ENCODE measurements around the gene SFMBT1. TPM values are rescaled to one million over a fixed set of nuclear protein-coding genes. Genes with fewer than 3 reads are reported as not detected.

Gene SFMBT1
- total RNA-seq, 1 donor from 2014 or later: 4.1 TPM

GRCh38 chr3:52925405-52926313, 120.2 kb downstream of the SFMBT1 start:
- no peak for DNase-seq (ENCODE audit: extremely low read depth, low read depth, low spot score)

- no peak for DNase-seq (ENCODE audit: extremely low read depth, low read depth, low spot score)
Measured at GRCh38 chr3:52923963-52924362, 121.9 kb downstream of the SFMBT1 start.

GRCh38 chr3:52920841-52921240, 125.0 kb downstream of the SFMBT1 start:
- DNase-seq (ENCODE audit: extremely low read depth, low read depth, low spot score): no peak

GRCh38 chr3:52917044-52917443, 128.8 kb downstream of the SFMBT1 start:
- DNase-seq (ENCODE audit: extremely low read depth, low read depth, low spot score): no peak

GRCh38 chr3:52915294-52915693, 130.6 kb downstream of the SFMBT1 start:
- DNase-seq (ENCODE audit: extremely low read depth, low read depth, low spot score): no peak

GRCh38 chr3:52912885-52913731, 132.8 kb downstream of the SFMBT1 start:
- DNase-seq (ENCODE audit: extremely low read depth, low read depth, low spot score): no peak

- DNase-seq (ENCODE audit: extremely low read depth, low read depth, low spot score): no peak
Measured at GRCh38 chr3:52910823-52911222, 135.1 kb downstream of the SFMBT1 start.

- no peak for DNase-seq (ENCODE audit: extremely low read depth, low read depth, low spot score)
Measured at GRCh38 chr3:52907497-52907896, 138.4 kb downstream of the SFMBT1 start.

- DNase-seq (ENCODE audit: extremely low read depth, low read depth, low spot score): no peak
Measured at GRCh38 chr3:52904552-52904951, 141.3 kb downstream of the SFMBT1 start.

- no peak for DNase-seq (ENCODE audit: extremely low read depth, low read depth, low spot score)
Measured at GRCh38 chr3:52904000-52904399, 141.9 kb downstream of the SFMBT1 start.

- no peak for DNase-seq (ENCODE audit: extremely low read depth, low read depth, low spot score)
Measured at GRCh38 chr3:52897130-52898122, 148.4 kb downstream of the SFMBT1 start, which contains the start of gene STIMATE. TSS of gene STIMATE (minus strand) at chr3:52897548. CDS start at chr3:52897450, 98 bp downstream.

GRCh38 chr3:52896613-52897012, 149.3 kb downstream of the SFMBT1 start:
- no peak for DNase-seq (ENCODE audit: extremely low read depth, low read depth, low spot score)

GRCh38 chr3:52896151-52896550, 149.7 kb downstream of the SFMBT1 start:
- DNase-seq (ENCODE audit: extremely low read depth, low read depth, low spot score): no peak

GRCh38 chr3:52895418-52895817, 150.5 kb downstream of the SFMBT1 start:
- no peak for DNase-seq (ENCODE audit: extremely low read depth, low read depth, low spot score)

- no peak for DNase-seq (ENCODE audit: extremely low read depth, low read depth, low spot score)
Measured at GRCh38 chr3:52894756-52895155, 151.1 kb downstream of the SFMBT1 start.

GRCh38 chr3:52893723-52894122, 152.2 kb downstream of the SFMBT1 start:
- DNase-seq (ENCODE audit: extremely low read depth, low read depth, low spot score): no peak

- no peak for DNase-seq (ENCODE audit: extremely low read depth, low read depth, low spot score)
Measured at GRCh38 chr3:52892625-52893311, 153.1 kb downstream of the SFMBT1 start.

GRCh38 chr3:52892290-52892624, 153.6 kb downstream of the SFMBT1 start:
- no peak for DNase-seq (ENCODE audit: extremely low read depth, low read depth, low spot score)

GRCh38 chr3:52891615-52892081, 154.2 kb downstream of the SFMBT1 start:
- no peak for DNase-seq (ENCODE audit: extremely low read depth, low read depth, low spot score)

GRCh38 chr3:52891164-52891563, 154.7 kb downstream of the SFMBT1 start:
- DNase-seq (ENCODE audit: extremely low read depth, low read depth, low spot score): no peak
